Measurements from ENCODE around the gene S100P. TPM values are rescaled to one million over a fixed set of nuclear protein-coding genes. Genes with fewer than 3 reads are reported as not detected.

S100P gene
- total RNA-seq, 2 experiments from 2014 or later = 0.37 to 2.5 TPM

- Mint-ChIP-seq H3K36me3 (peaks cover 19% of the 10 kb centered on the region), H3K27me3 (no peaks in the 10 kb centered on the region), H3K4me3 (no peak overlapping the region), H3K4me1 (peaks cover 27% of the 10 kb centered on the region), H3K9me3 (no peaks in the 10 kb centered on the region), H3K27ac (no peak overlapping the region)
- no peak for DNase-seq
These were observed 9.0 kb upstream of the S100P start for GRCh38 chr4:6684656-6685055.

- H3K9me3 Mint-ChIP-seq = no peaks in the 10 kb centered on the region
- H3K4me3 Mint-ChIP-seq = no peak overlapping the region
- no peak for DNase-seq
- peaks cover 42% of the 10 kb centered on the region for H3K4me1 Mint-ChIP-seq
- H3K27ac Mint-ChIP-seq = no peak overlapping the region
- peaks cover 5% of the 10 kb centered on the region for H3K36me3 Mint-ChIP-seq
- no peaks in the 10 kb centered on the region for H3K27me3 Mint-ChIP-seq
These were observed 7.4 kb upstream of the S100P start for GRCh38 chr4:6686104-6686787.

- Mint-ChIP-seq H3K36me3 (peaks cover 2% of the 10 kb centered on the region), H3K27ac (peak overlapping the region; percentile 85), H3K27me3 (no peaks in the 10 kb centered on the region), H3K4me3 (peak overlapping the region; percentile 47), H3K4me1 (peaks cover 55% of the 10 kb centered on the region), H3K9me3 (no peaks in the 10 kb centered on the region)
- no peak for DNase-seq
These were observed 5.5 kb upstream of the S100P start for GRCh38 chr4:6687947-6688878.

- Mint-ChIP-seq H3K36me3 (peaks cover 2% of the 10 kb centered on the region), H3K4me1 (peaks cover 62% of the 10 kb centered on the region), H3K4me3 (peak overlapping the region; percentile 55), H3K27ac (peak overlapping the region; percentile 85), H3K9me3 (no peaks in the 10 kb centered on the region), H3K27me3 (no peaks in the 10 kb centered on the region)
- peak; percentile 87 for DNase-seq
These were observed 4.7 kb upstream of the S100P start for GRCh38 chr4:6688879-6689505.

GRCh38 chr4:6689506-6689960, 4.1 kb upstream of the S100P start:
- peaks cover 2% of the 10 kb centered on the region for H3K36me3 Mint-ChIP-seq
- no peak for DNase-seq
- no peaks in the 10 kb centered on the region for H3K9me3 Mint-ChIP-seq
- H3K27me3 Mint-ChIP-seq = no peaks in the 10 kb centered on the region
- peaks cover 65% of the 10 kb centered on the region for H3K4me1 Mint-ChIP-seq
- H3K4me3 Mint-ChIP-seq = peak overlapping the region; percentile 55
- H3K27ac Mint-ChIP-seq = peak overlapping the region; percentile 85

- no peaks in the 10 kb centered on the region for H3K27me3 Mint-ChIP-seq
- H3K9me3 Mint-ChIP-seq = no peaks in the 10 kb centered on the region
- H3K27ac Mint-ChIP-seq = no peak overlapping the region
- no peak for DNase-seq
- H3K4me1 Mint-ChIP-seq = peaks cover 84% of the 10 kb centered on the region
- H3K36me3 Mint-ChIP-seq = peaks cover 2% of the 10 kb centered on the region
- no peak overlapping the region for H3K4me3 Mint-ChIP-seq
These were observed 1.3 kb upstream of the S100P start for GRCh38 chr4:6692379-6692778.

GRCh38 chr4:6692806-6693205, 872 bp upstream of the S100P start:
- Mint-ChIP-seq H3K27me3 (no peaks in the 10 kb centered on the region), H3K27ac (peak overlapping the region; percentile 62), H3K36me3 (peaks cover 1% of the 10 kb centered on the region), H3K4me3 (no peak overlapping the region), H3K9me3 (no peaks in the 10 kb centered on the region), H3K4me1 (peaks cover 82% of the 10 kb centered on the region)
- no peak for DNase-seq

GRCh38 chr4:6694177-6694901, 661 bp downstream of the S100P start:
- DNase-seq = no peak
- Mint-ChIP-seq H3K4me1 (peaks cover 70% of the 10 kb centered on the region), H3K27me3 (no peaks in the 10 kb centered on the region), H3K9me3 (no peaks in the 10 kb centered on the region), H3K27ac (peak overlapping the region; percentile 84), H3K36me3 (no peaks in the 10 kb centered on the region), H3K4me3 (peak overlapping the region; percentile 62)

GRCh38 chr4:6695660-6696610, 2.3 kb downstream of the S100P start:
- H3K27me3 Mint-ChIP-seq = no peaks in the 10 kb centered on the region
- no peaks in the 10 kb centered on the region for H3K9me3 Mint-ChIP-seq
- H3K27ac Mint-ChIP-seq = peak overlapping the region; percentile 91
- peaks cover 11% of the 10 kb centered on the region for H3K36me3 Mint-ChIP-seq
- peaks cover 57% of the 10 kb centered on the region for H3K4me1 Mint-ChIP-seq
- peak overlapping the region; percentile 45 for H3K4me3 Mint-ChIP-seq
- DNase-seq = no peak

- peaks cover 15% of the 10 kb centered on the region for H3K36me3 Mint-ChIP-seq
- no peaks in the 10 kb centered on the region for H3K9me3 Mint-ChIP-seq
- peak overlapping the region; percentile 45 for H3K4me3 Mint-ChIP-seq
- no peaks in the 10 kb centered on the region for H3K27me3 Mint-ChIP-seq
- H3K27ac Mint-ChIP-seq = peak overlapping the region; percentile 91
- H3K4me1 Mint-ChIP-seq = peaks cover 52% of the 10 kb centered on the region
- DNase-seq = no peak
These were observed 2.9 kb downstream of the S100P start for GRCh38 chr4:6696611-6697010.

GRCh38 chr4:6697131-6697530, 3.5 kb downstream of the S100P start:
- no peaks in the 10 kb centered on the region for H3K27me3 Mint-ChIP-seq
- H3K4me1 Mint-ChIP-seq = peaks cover 52% of the 10 kb centered on the region
- no peak for DNase-seq
- no peak overlapping the region for H3K4me3 Mint-ChIP-seq
- H3K27ac Mint-ChIP-seq = peak overlapping the region; percentile 91
- H3K36me3 Mint-ChIP-seq = peaks cover 16% of the 10 kb centered on the region
- no peaks in the 10 kb centered on the region for H3K9me3 Mint-ChIP-seq

- Mint-ChIP-seq H3K36me3 (peaks cover 28% of the 10 kb centered on the region), H3K4me1 (peaks cover 40% of the 10 kb centered on the region), H3K4me3 (no peak overlapping the region), H3K27ac (peak overlapping the region; percentile 46), H3K9me3 (no peaks in the 10 kb centered on the region), H3K27me3 (no peaks in the 10 kb centered on the region)
- no peak for DNase-seq
These were observed 5.7 kb downstream of the S100P start for GRCh38 chr4:6699388-6699787.

GRCh38 chr4:6699903-6700302, 6.2 kb downstream of the S100P start:
- Mint-ChIP-seq H3K36me3 (peaks cover 32% of the 10 kb centered on the region), H3K27ac (no peak overlapping the region), H3K4me3 (no peak overlapping the region), H3K4me1 (peaks cover 40% of the 10 kb centered on the region), H3K27me3 (no peaks in the 10 kb centered on the region), H3K9me3 (no peaks in the 10 kb centered on the region)
- DNase-seq = no peak

GRCh38 chr4:6701371-6701770, 7.7 kb downstream of the S100P start:
- no peak overlapping the region for H3K27ac Mint-ChIP-seq
- no peaks in the 10 kb centered on the region for H3K9me3 Mint-ChIP-seq
- H3K4me1 Mint-ChIP-seq = peaks cover 43% of the 10 kb centered on the region
- no peaks in the 10 kb centered on the region for H3K27me3 Mint-ChIP-seq
- DNase-seq = peak; percentile 42
- H3K4me3 Mint-ChIP-seq = no peak overlapping the region
- H3K36me3 Mint-ChIP-seq = peaks cover 42% of the 10 kb centered on the region
